A549 treated with ZK216348 at 1 μM for 4 hours (cell line): ENCODE results near the gene MTMR12. TPM values are rescaled to one million over a fixed set of nuclear protein-coding genes. Genes with fewer than 3 reads are reported as not detected.

Experiments
- total RNA-seq: library from RNA; stranded (reverse); fragments of 200-300 nt; extraction: Qiagen RNA extraction; gene quantifications from 5 replicates; pipeline ENCODE4 v1.2.3, GENCODE V29; 2022; ENCODE audit warnings: low read depth

The MTMR12 gene
- total RNA-seq: 12.5 to 18.8 TPM (median 16.6 TPM) in 5 replicates

GRCh38 chr5:32312595-32313332 lies at the start of gene MTMR12:
TSS of gene MTMR12 (minus strand) at chr5:32312939. CDS start at chr5:32312838, 101 bp downstream.

Other genes with a start within 250 kb of the MTMR12 start
- 48.7 to 75.8 TPM (median 73.8 TPM) in 5 replicates for gene GOLPH3, start 138.6 kb downstream of the MTMR12 start, total RNA-seq
- 55.2 to 77.6 TPM (median 62.0 TPM) in 5 replicates for gene ZFR, start 131.8 kb upstream of the MTMR12 start, total RNA-seq